ENCODE data around the gene SNX27.

DNA sequence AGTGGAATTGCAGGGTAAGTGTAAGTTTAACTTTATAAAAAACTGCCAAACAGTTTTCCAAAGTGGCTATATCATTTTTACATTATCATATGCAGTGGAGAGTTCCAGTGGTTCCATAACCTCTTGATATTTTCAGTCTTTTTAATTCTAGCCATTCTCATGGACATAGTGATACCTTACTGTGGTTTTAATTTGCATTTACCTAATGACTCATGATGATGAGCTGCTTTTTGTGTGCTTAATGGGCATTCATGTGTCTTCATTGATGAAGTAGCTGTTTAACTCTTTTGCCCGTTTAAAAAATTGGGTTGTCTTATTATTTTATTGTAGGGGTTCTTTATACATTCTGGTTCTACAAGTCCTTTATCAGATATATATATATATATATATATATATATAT is 29.4 kb downstream of the SNX27 start:
- TF ChIP-seq, protein P1, sequence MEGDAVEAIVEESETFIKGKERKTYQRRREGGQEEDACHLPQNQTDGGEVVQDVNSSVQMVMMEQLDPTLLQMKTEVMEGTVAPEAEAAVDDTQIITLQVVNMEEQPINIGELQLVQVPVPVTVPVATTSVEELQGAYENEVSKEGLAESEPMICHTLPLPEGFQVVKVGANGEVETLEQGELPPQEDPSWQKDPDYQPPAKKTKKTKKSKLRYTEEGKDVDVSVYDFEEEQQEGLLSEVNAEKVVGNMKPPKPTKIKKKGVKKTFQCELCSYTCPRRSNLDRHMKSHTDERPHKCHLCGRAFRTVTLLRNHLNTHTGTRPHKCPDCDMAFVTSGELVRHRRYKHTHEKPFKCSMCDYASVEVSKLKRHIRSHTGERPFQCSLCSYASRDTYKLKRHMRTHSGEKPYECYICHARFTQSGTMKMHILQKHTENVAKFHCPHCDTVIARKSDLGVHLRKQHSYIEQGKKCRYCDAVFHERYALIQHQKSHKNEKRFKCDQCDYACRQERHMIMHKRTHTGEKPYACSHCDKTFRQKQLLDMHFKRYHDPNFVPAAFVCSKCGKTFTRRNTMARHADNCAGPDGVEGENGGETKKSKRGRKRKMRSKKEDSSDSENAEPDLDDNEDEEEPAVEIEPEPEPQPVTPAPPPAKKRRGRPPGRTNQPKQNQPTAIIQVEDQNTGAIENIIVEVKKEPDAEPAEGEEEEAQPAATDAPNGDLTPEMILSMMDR (IDR thresholded peaks at IDR 0.05), result no peak
- TF ChIP-seq POLR2A (IDR thresholded peaks at IDR 0.05), result no peak
